T-helper 1 cell (primary cell): Measurements from ENCODE around the gene CFAP77.
A peak's percentile ranks its signal among the peaks of the same experiment; 100 is the strongest.
"Not testable (repeated sequence)": the region's sequence is repeated elsewhere in the genome, so short reads cannot be mapped to it uniquely, and the experiment has no call there.

ENCODE experiments used
- DNase-seq, 5 donors: peaks; one replicate each; pipeline ENCODE4 v3.0.0-alpha.2; 2012 to 2020
- total RNA-seq, 4 donors: gene quantifications; one replicate each; lab custom pipeline; 2026; lab: John Stamatoyannopoulos, UW

CFAP77 gene
- 0 reads per million in 4 donors for total RNA-seq

DNA sequence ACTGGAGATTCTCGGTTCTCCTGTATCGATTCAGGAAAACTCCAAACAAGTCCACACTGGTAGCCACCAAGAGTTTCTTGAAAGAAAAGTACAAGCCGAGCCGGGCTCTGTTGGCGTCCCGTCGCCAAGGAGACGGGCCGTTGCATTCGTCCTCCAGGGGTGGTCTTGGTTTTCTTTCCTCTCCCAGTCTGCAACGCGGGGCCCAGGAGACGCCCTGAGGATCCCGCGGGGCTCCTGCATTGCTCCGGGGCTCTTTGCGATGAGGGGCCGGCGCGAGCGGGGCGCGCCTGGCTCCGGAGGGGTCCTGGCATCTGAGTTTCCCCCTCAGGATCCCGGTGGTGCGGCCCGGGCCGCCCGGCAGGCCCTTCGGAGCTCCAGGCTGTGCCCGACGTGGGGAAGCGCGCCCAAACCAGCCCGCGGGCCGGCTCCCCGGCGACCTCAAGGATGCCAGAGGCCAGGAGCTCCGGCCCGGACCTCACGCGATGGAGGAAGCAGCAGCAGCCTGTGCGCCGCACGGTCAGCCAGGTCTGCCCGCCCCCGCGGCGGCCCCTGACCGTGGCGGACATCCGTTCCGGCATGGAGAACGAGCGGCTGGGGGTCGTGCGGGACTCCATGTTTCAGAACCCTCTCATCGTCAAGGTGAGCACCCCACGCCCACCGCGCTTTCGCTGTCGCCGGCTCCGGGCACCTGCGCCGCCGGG is at the start of gene CFAP77:
CFAP77 (plus strand) TSS at position 384 of the 701 bp plus-strand sequence; CDS start at position 445, 61 bp downstream.
- peak in 4 of 5 donors; percentile 22 to 34 (median 29) for DNase-seq

DNA sequence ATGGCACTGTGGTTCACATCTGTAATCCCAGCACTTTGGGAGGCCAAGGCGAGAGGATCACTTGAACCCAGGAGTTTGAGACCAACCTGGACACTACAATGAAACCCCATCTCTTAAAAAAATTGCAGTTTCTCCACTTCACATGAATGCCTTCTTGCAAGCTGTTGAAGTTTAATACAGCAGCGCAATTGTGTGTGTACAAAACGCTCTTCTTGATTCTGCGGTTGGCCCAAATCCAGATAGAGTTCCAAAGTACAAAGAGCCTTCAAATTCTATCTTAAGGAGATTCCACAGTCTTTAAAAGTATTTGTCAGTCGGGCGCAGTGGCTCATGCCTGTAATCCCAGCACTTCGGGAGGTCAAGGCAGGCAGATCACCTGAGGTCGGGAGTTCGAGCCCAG is 45.9 kb upstream of the CFAP77 start:
- no peak for DNase-seq

DNA sequence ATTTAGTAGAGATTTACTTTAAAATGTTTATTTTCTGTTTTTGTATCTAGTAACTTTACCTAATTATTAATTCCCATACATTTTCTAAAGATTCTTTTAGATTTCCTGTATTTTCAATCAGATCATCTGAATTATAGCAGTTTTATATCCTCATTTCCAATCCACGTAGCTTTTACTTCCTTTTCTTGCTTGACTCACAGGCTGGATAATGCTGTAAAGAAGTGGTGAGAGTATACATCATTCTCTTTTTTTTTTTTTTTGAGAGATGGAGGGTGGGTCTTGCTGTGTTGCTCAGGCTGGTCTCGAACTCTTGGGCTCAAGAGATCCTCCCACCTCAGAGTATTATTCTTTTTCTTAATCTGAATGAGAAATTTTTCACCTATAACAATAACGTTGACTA is 44.0 kb upstream of the CFAP77 start:
- DNase-seq, result no peak

DNA sequence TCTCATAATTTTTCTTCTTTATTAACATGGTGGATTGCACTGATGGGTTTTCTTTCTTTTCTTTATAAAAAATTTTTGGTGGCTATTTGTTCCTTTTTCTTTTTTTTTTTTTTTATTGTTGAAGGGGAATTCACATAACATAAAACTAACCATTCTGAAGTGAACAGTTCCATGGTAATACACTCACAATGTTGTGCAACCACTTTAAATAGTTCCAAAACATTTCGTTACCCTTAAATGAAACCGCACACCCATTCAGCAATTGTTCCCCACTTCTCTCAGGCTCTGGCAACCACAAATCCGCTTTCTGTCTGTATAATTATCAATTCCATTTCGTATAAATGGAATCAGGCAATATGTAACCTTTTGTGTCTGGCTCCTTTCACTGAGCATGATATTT is 43.5 kb upstream of the CFAP77 start:
- DNase-seq, result no peak

DNA sequence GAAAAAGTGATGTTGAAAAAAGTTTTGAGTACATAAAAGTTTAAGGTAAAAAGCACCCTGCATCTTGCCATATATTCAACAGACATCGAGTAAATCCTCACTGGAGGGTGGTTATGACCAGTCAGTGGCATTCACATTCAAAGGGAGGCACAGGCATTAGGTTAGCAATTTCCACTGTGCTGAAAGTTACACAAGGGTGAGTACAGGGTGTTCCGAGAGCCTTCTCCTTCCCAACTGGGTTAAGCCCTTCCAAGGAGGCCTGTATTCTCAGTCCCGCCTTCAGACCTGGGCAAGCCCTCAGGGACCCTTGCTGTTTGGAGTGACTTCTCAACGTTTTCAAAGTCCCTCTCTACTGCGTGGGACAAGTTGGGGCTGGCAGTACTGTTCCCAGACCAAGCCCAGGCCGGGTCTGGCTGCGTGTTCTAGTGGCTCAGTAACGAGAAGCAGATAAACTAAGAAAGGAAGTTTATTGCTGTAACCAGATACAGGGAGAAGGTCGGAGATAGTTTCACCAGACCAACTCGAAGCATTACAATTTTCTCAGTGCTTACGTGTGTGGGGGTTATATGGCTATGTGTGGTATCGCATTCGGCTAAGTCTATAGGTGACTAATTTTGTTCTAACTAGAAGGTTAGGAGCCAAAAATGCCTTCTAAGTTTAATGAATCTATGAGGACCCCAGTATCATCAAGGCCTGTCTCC is 42.2 kb upstream of the CFAP77 start:
- DNase-seq, result no peak

DNA sequence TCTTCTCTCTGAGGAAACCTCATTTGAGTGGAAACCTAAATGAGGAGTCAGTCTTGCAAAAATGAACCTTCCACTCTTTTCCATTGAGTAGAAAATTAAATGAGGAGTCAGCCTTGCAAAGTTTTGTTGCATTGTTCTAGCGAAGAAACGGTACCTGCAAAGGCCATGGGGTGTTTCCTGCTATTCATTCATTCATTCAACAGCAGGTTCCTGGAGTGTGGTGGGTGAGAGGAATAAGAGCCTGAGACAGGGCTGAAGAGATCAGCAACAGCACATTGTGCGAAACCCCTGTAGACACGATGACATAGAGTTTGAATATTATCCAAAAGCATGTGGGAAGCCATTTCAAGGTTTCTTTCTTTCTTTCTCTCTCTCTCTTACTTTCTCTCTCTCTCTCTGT is 40.6 kb upstream of the CFAP77 start:
- no peak for DNase-seq

DNA sequence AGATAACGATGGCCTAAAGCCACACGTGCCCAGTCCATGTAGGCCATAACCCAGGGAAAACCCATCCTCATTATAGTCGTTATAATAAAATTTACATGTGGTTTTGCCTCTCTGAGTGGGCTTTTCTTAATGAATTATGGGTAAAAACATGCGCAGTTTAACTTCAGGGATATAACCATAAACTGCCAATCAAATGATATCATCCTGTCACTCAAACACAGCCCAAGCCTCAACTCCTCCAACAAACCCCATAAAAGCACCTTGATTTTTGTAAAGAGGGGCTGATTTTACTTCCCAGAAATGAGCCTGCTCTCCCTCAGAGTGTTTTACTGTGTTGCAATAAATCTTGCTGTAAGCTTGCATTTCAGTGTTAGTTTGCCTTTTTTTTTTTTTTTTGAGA is 39.4 kb upstream of the CFAP77 start:
- DNase-seq, result no peak

DNA sequence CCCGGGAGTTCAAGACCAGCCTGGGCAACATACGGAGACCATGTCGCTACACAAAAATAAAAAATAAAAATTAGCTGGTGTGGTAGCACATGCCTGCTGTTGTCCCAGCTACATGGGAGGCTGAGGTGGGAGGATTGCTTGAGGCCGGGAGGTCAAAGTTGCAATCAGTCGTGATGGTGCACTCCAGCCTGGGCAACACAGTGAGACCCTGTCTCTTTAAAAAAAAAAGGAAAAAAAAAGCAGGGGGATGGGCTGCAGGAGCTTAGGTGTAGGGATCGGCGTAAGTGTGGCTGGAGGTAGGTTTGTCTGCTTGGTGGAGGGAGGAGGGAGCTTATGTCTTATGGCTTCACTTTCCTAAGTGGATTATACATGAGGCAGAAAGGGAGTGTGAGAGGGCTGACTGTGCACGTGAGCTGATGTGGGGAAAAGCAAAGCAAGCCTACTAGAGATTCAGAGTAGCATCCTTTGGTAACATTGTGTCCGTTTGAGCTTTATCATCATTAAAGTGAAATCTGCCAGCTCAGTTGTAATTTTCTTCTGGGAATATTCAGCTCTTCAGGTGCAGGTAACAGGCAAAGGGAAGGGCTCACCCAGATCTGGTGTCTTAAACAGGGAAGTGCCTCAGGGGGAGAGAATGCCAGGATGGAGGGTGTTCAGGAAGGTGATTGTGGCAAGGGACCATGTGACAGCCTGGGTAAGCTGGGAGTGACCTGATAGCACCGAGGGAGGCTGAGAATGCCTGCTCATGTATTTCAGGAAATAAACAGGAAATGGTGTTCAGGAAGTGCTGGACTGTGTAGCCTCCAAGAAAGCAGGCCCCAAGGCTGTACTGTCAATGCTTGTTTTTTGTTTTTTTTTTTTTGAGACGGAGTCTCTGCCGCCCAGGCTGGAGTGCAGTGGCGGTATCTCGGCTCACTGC is 37.6 kb upstream of the CFAP77 start:
- peak in 1 of 5 donors; percentile 21 for DNase-seq

DNA sequence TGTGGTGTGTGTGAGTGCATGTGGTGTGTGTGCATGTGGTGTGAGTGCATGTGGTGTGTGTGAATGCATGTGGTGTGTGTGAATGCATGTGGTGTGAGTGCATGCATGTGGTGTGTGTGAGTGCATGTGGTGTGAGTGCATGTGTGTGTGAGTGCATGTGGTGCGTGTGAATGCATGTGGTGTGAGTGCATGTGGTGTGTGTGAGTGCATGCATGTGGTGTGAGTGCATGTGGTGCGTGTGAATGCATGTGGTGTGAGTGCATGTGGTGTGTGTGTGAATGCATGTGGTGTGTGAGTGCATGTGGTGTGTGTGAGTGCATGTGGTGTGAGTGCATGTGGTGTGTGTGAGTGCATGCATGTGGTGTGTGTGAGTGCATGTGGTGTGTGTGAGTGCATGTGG is 32.2 kb upstream of the CFAP77 start:
- not testable (repeated sequence) for DNase-seq

DNA sequence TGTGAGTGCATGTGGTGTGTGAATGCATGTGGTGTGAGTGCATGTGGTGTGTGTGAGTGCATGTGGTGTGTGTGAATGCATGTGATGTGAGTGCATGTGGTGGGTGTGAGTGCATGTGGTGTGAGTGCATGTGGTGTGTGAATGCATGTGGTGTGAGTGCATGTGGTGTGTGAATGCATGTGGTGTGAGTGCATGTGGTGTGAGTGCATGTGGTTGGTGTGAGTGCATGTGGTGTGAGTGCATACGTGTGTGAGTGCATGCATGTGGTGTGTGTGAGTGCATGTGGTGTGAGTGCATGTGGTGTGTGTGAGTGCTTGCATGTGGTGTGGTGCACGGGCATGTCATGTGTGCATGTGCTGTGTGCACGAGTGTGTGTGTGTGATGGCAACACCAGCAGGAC is 31.6 kb upstream of the CFAP77 start:
- not testable (repeated sequence) for DNase-seq

DNA sequence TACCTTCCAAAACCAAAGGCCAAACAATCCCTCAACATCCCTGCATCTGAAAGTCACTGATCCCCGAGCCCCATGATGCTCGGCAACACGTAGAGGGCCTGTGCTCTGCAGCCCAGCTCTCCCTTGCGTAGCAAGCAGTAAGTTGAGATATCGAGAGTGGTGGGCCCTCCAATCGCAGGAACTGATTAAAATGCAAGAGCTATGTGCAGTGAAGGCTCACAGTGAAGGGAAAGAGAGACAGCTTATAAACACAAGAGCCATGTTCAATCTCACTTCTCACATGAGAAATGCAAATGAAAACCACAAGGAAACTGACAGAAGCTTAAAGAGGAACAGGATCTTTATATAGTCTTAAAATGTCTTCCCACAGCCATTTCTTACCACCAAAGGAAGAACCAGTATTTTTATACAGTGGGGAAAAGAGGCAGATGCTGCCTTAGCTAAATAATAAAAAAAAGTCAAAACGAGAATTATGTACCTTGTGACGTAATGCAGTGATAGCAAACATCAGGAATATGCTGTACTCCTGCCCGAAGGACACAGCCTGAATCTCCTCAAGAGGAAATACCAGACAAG is 28.0 kb upstream of the CFAP77 start:
- no peak for DNase-seq

DNA sequence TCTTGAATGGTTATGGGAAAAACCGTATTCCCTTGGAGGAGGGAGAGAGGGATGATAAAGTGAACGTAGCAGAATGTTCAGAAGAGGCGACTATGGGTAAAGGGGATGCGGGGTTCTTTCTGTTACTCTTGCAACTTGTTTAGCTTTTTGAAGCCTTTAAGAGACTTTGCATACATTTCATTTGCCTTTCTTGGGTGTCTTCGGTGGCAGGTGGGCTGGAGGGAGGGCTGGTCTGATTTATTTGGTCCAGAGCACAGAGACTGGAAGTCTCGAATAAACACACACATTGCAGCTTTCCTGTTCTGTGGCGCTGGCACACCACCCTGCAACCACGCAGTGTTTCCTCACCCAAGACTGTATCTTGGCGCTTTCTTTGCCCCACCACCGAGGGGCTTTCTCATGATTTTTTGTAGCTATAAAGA is 26.5 kb upstream of the CFAP77 start:
- DNase-seq, result no peak

DNA sequence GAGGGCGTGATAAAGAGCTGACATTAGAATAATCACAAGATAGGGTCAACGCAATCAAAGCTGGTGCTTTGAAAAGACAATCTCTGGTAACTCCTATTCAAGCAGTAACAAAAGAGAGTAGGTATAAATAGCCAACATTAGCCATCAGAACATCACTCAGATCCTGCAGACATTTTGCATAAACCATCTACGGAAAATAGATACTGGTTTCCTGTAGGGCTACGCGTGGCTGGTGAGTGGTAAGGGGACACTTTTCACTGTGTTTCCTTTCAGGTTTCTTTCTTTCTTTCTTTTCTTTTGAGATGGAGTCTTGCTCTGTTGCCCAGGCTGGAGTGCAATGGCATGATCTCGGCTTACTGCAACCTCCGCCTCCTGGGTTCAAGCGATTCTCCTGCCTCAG is 25.6 kb upstream of the CFAP77 start:
- DNase-seq, result no peak

DNA sequence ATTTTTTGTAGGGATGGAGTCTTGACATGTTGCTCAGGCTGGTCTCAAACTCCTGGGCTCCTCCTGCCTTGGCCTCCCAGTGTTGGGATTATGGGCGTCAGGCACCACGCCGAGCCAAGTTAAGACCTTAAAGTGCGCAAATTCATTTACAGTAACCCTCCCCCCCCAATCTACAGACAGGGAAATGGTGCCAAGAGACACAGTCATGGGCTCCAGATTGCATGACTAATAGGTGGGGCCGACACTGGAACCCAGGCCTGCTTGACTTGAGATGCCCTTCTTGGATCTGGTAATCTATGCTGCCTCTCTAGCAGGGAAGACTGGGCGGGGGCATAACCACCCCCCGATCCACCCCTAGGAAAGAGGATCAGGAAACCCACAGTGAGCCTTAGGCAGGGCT is 22.9 kb upstream of the CFAP77 start:
- DNase-seq, result no peak

DNA sequence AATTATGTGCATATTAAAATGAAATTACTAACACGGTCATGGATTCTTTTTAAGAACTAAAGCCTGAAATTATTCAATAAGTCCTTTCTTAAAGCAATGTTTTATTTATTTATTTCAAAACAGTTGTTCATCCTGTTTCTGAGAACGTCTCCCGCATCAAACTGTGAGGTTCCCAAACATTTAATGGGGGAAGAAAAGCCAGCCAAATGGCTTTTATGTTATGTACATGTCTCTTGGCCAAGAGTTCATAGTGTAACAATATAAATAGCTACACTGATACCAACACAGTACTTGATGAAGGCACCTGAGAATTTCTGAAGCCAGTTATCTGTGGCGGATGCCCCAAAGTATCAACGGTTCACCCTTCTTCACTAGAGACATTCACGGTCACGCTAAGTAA is 19.0 kb upstream of the CFAP77 start:
- no peak for DNase-seq

DNA sequence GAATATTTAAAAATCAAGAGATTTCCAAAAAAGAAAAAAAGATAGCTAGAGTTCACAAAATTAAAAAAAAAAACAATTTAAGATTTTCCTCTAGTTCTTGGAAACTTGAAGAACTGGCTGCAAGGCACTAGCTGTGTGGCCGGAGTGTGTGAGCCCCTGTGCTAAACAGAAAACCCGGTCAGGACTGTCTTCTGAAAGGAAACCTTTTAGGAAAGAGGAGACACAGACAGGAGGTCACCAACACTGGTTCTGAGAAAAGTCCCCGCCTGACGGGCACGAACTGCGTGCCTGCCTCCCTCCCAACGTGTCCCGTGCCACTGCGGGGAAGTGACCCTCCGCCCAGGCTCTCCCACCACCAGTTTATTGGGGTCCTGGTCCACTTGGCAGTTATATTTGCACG is 18.6 kb upstream of the CFAP77 start:
- no peak for DNase-seq

DNA sequence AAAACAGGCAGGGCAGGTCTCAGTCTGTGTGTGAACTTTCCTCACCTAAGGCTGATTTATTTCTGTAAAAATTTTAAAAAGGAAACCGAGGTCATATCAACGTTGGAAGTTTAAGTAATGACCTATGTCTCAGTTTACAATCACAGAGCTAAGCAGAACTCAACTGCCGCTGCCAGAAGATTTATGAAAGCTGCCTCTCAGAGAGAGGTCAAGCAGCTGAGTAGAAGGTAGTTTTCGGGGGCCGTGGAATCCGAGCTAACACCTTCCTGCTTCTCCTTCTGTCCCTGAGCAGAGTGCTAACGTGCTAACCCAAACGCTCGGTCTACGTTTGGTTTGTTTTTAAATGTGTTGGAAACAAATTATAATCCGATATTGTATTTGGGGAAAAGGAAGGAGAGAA is 14.5 kb upstream of the CFAP77 start:
- no peak for DNase-seq

DNA sequence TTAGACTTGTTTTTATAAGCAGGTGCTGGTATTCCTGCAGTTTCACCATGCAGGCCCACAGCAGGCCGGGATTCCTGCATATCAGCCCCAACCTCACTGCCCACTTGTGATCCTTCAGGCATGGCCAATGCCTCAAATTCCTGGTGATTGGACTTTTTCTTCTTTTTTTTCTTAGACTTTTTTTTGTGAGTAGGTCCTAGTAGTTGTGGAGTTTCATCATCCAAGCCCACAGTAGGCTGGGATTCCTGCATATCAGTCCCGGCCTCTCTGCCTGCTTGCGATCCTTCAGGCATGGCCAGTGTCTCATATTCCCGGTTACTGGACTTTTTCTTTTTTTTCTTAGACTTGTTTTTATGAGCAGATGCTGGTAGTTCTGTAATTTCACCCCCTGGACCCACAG is 8.2 kb upstream of the CFAP77 start:
- DNase-seq, result no peak

DNA sequence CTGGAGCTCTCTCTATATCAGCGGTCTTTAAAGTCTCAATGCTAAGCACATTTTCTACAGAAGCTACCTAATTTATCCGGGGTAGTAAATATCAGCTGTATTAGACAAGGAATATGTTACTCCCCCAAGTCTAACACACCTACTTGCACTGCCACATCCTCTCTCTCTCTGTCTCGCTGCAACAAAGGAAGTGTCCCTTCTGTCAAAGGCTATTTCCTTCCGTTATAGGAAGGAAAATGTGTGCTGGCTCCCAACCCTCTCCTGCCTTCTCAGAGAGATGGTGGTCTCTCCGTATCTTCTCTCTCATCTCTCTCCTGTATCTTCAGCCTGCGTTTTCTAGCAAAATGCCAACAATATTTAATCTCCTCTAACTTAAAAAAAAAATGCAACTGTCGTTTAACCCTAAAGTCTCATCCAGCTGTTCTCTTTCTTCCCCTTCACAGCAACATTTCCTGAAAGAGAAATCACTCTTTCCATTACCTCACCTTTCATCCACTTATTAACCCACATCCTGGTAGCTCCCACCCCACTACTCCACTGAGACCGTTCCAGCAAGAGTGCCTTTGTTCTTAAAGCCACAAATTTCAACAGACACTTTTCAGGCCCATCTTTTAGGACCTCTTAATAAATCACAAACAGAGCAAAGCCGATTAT is 5.7 kb upstream of the CFAP77 start:
- DNase-seq, result peak in 1 of 5 donors; percentile 70

DNA sequence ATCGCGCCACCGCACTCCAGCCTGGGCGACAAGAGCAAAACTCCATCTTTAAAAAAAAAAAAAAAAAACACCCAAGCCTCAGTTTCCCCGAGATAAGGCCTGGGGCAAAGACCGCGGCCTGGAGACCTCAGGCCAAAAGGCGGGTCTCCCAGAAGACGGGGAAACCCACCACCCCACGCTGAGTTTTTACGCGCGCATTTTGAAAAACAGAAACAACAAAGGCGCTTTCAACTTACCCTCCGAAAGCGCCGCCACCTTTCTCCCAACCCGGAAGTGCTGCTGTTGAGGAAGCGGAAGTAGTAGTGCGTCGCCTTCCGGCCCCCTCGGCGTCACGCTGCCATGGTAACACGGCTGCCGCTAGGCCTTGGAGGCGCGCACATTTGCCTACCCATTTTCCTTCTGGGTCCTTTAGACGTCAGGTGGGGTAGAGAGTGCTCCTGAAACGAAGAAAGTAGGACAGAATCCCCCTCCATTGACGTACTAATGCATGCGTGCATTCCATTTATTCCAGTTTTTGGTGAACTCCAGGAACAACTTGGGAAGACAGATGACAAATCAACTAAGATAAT is 3.4 kb upstream of the CFAP77 start, which contains the start of gene TTF1:
TTF1 (minus strand) TSS at position 287 of the 569 bp plus-strand sequence. CDS start 4,019 bp downstream, outside the sequence.
- DNase-seq, result peak; percentile 85 to 93 (median 92)

DNA sequence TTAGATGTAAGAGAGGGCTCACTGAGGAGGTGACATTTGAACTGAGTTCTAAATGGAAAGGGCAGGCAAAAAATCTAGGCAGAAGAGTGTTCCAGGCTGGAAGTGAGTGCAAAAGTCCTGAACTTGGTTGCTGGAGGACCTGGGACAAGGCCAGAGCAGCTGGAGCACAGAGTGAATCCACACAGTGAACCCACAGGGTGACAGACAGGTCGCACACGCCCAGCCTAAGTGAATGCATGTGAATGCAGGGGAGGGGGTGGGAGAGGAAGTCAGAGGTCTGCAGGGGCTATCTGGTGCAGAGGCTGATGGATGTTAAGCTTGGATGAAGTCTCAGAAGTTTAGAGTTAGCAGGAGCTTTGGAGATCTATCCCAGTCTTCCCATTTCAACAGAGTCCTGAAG is 2.8 kb upstream of the CFAP77 start:
- DNase-seq, result no peak

DNA sequence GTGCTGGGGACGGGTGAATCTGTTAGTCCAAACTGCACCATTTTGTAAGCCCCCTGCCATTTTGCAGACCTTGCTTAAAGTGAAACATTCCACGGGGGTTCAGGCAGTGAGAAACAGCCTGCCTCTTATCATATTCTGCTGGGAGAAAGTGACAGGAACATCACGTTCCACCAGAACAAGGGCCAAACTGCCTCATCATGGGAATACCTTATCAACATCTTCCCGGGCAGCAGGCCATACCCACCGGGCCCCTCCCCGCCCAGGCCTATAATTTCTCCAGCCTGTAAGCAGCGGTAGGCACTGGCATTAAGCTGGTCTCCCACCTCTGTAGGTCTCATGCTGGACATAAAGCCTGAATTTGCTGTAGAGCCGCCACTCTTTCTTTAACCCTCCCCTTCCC is 1.5 kb upstream of the CFAP77 start:
- no peak for DNase-seq
